ENCODE results near the gene LILRB1. TPM values are rescaled to one million over a fixed set of nuclear protein-coding genes. Genes with fewer than 3 reads are reported as not detected.

The LILRB1 gene
- polyA plus RNA-seq, 1 of the 3 experiments (the other 2 are of a cell fraction): not detected

DNA sequence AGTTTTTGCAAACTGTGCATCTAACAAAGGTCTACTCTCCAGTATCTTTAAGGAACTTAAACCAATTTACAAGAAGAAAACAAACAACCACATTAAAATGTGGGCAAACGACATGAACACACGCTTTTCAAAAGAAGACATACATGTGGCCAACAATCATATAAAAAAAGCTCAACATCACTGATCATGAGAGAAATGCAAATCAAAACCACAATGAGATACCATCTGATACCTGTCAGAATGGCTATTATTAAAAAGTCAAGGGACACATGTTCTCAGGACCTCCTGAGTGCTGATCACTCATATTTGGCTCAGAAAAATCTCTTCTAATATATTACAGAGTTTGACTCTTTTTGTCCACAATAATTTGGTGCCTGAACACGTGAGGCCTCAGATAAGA, 14.2 kb upstream of the LILRB1 start:
- no peak for TF ChIP-seq MXI1 (IDR thresholded peaks at IDR 0.05; ENCODE audit: low read depth, low read length)
- no peak for TF ChIP-seq SIN3A (IDR thresholded peaks at IDR 0.05; ENCODE audit: borderline replicate concordance, low read depth, low read length)
- H2AFZ ChIP-seq (ENCODE audit: low read depth): no peak overlapping the region
- no peak for DNase-seq
- no peaks in the 10 kb centered on the region for H4K20me1 ChIP-seq (ENCODE audit: insufficient read depth)
- WGBS (ENCODE audit: low lambda C conversion rate): 2% methylated on average over 3 of the region's 3 CpGs
- no peak overlapping the region for H3K4me2 ChIP-seq
- no peaks in the 10 kb centered on the region for H3K9me2 ChIP-seq
- H3K4me1 ChIP-seq (ENCODE audit: control insufficient read depth in 1 of 2, insufficient read depth in 2 of 2, low read depth in 1 of 2, low read length in 1 of 2): no peaks in the 10 kb centered on the region
- no peak overlapping the region for H3K4me3 ChIP-seq (ENCODE audit: low read depth in 2 of 2, low read length in 1 of 2)
- H3F3A ChIP-seq (replicated peaks; ENCODE audit: insufficient read depth): no peaks in the 10 kb centered on the region
- no peaks in the 10 kb centered on the region for H3K27me3 ChIP-seq (ENCODE audit: insufficient read depth)
- no peak overlapping the region for H3K27ac ChIP-seq (ENCODE audit: low read depth in 2 of 2, low read length in 1 of 2)
- ChIA-PET CTCF (no interaction called here), POLR2A (no interaction called here)
- H3K9me3 ChIP-seq: no peaks in the 10 kb centered on the region
- no peaks in the 10 kb centered on the region for H3K36me3 ChIP-seq (replicated peaks in 1 of 2; ENCODE audit: control insufficient read depth in 1 of 2, insufficient read depth in 2 of 2, low read length in 1 of 2)
- H3K79me2 ChIP-seq (ENCODE audit: insufficient read depth): no peaks in the 10 kb centered on the region
- H3K9ac ChIP-seq: no peak overlapping the region

DNA sequence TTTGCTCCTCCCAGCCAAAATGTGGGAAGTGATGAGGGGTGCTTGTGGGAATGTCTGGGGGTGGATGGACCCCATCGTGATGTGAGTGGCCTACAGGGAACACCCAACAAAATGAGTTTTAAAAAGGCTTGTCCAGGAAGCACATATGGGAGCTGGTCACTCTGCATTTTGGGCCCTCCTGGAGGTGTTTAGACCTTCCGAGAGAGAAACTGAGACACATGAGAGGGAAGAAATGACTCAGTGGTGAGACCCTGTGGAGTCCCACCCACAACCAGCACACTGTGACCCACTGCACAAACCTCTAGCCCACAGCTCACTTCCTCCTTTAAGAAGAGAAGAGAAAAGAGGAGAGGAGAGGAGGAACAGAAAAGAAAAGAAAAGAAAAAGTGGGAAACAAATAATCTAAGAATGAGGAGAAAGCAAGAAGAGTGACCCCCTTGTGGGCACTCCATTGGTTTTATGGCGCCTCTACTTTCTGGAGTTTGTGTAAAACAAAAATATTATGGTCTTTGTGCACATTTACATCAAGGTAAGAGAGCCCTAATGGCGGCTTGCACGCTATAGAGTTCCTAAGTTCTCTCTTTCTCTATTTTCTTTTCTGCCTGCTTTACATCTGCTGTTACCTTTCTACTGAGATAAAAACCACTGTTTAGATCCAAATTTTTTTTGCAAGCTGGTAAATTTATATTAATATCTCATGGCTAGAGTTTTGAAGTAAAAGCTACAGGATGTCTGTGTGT, 13.3 kb upstream of the LILRB1 start:
- no peaks in the 10 kb centered on the region for H3K36me3 ChIP-seq (replicated peaks in 1 of 2; ENCODE audit: control insufficient read depth in 1 of 2, insufficient read depth in 2 of 2, low read length in 1 of 2)
- CTCF ChIA-PET: no interaction called here

More for the DNA sequence above, 13.3 kb upstream of the LILRB1 start:
- no peak for DNase-seq
- H3F3A ChIP-seq (replicated peaks; ENCODE audit: insufficient read depth): no peaks in the 10 kb centered on the region
- no peak overlapping the region for H3K27ac ChIP-seq (ENCODE audit: low read depth in 2 of 2, low read length in 1 of 2)
- POLR2A ChIA-PET: interaction anchor here (0.7 kb wide), 1 partner anchor 427 kb away, joined by 3 read pairs; the partner anchor contains the start of gene MBOAT7
- no peak overlapping the region for H3K4me2 ChIP-seq
- no peak overlapping the region for H3K9ac ChIP-seq
- H3K9me3 ChIP-seq: no peaks in the 10 kb centered on the region
- H4K20me1 ChIP-seq (ENCODE audit: insufficient read depth): no peaks in the 10 kb centered on the region
- H3K4me3 ChIP-seq (ENCODE audit: low read depth in 2 of 2, low read length in 1 of 2): no peak overlapping the region
- H2AFZ ChIP-seq (ENCODE audit: low read depth): no peak overlapping the region
- 4% methylated on average over 5 of the region's 5 CpGs for WGBS (ENCODE audit: low lambda C conversion rate)
- H3K79me2 ChIP-seq (ENCODE audit: insufficient read depth): no peaks in the 10 kb centered on the region
- H3K27me3 ChIP-seq (ENCODE audit: insufficient read depth): no peaks in the 10 kb centered on the region
- TF ChIP-seq MXI1 (IDR thresholded peaks at IDR 0.05; ENCODE audit: low read depth, low read length): no peak
- no peak for TF ChIP-seq TEAD4 (IDR thresholded peaks at IDR 0.05; ENCODE audit: borderline replicate concordance, insufficient read depth)
- TF ChIP-seq, protein P1, sequence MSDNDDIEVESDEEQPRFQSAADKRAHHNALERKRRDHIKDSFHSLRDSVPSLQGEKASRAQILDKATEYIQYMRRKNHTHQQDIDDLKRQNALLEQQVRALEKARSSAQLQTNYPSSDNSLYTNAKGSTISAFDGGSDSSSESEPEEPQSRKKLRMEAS (IDR thresholded peaks at IDR 0.05; ENCODE audit: low read depth): no peak
- no peak for TF ChIP-seq JUND (IDR thresholded peaks at IDR 0.05)
- no peak for TF ChIP-seq GATA2 (CRISPR knock-in tag; IDR thresholded peaks at IDR 0.05)
- TF ChIP-seq RCOR1 (IDR thresholded peaks at IDR 0.05; ENCODE audit: low read length): no peak
- no peak for TF ChIP-seq YY1 (IDR thresholded peaks at IDR 0.05; ENCODE audit: low read depth)
- TF ChIP-seq, protein P2, sequence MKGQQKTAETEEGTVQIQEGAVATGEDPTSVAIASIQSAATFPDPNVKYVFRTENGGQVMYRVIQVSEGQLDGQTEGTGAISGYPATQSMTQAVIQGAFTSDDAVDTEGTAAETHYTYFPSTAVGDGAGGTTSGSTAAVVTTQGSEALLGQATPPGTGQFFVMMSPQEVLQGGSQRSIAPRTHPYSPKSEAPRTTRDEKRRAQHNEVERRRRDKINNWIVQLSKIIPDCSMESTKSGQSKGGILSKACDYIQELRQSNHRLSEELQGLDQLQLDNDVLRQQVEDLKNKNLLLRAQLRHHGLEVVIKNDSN (IDR thresholded peaks at IDR 0.05; ENCODE audit: borderline replicate concordance, low read depth): no peak
- TF ChIP-seq, protein P3, sequence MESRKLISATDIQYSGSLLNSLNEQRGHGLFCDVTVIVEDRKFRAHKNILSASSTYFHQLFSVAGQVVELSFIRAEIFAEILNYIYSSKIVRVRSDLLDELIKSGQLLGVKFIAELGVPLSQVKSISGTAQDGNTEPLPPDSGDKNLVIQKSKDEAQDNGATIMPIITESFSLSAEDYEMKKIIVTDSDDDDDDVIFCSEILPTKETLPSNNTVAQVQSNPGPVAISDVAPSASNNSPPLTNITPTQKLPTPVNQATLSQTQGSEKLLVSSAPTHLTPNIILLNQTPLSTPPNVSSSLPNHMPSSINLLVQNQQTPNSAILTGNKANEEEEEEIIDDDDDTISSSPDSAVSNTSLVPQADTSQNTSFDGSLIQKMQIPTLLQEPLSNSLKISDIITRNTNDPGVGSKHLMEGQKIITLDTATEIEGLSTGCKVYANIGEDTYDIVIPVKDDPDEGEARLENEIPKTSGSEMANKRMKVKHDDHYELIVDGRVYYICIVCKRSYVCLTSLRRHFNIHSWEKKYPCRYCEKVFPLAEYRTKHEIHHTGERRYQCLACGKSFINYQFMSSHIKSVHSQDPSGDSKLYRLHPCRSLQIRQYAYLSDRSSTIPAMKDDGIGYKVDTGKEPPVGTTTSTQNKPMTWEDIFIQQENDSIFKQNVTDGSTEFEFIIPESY (IDR thresholded peaks at IDR 0.05; ENCODE audit: borderline replicate concordance, low read depth): no peak
- TF ChIP-seq, protein P4, sequence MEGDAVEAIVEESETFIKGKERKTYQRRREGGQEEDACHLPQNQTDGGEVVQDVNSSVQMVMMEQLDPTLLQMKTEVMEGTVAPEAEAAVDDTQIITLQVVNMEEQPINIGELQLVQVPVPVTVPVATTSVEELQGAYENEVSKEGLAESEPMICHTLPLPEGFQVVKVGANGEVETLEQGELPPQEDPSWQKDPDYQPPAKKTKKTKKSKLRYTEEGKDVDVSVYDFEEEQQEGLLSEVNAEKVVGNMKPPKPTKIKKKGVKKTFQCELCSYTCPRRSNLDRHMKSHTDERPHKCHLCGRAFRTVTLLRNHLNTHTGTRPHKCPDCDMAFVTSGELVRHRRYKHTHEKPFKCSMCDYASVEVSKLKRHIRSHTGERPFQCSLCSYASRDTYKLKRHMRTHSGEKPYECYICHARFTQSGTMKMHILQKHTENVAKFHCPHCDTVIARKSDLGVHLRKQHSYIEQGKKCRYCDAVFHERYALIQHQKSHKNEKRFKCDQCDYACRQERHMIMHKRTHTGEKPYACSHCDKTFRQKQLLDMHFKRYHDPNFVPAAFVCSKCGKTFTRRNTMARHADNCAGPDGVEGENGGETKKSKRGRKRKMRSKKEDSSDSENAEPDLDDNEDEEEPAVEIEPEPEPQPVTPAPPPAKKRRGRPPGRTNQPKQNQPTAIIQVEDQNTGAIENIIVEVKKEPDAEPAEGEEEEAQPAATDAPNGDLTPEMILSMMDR (IDR thresholded peaks at IDR 0.05): no peak
- no peaks in the 10 kb centered on the region for H3K9me2 ChIP-seq
- H3K4me1 ChIP-seq (ENCODE audit: control insufficient read depth in 1 of 2, insufficient read depth in 2 of 2, low read depth in 1 of 2, low read length in 1 of 2): no peaks in the 10 kb centered on the region

Data from SK-N-SH (cell line).